PC-9 (cell line): ENCODE results near the gene PERCC1.

Source experiments
- EZH2 ChIP-seq: fragments of 200-600 bp; sonication (generic); IDR thresholded peaks from 2 replicates; pipeline ENCODE4 v1.8.0; 2017; ENCODE audit warnings: antibody characterized with exemption, low read depth
- TF ChIP-seq, protein P1 (sequence below): fragments of 200-600 bp; sonication (generic); conservative IDR thresholded peaks from 2 replicates; pipeline ENCODE4 v1.6.1; 2017; ENCODE audit warnings: mixed run types, antibody characterized with exemption, mild to moderate bottlenecking, moderate library complexity

DNA sequence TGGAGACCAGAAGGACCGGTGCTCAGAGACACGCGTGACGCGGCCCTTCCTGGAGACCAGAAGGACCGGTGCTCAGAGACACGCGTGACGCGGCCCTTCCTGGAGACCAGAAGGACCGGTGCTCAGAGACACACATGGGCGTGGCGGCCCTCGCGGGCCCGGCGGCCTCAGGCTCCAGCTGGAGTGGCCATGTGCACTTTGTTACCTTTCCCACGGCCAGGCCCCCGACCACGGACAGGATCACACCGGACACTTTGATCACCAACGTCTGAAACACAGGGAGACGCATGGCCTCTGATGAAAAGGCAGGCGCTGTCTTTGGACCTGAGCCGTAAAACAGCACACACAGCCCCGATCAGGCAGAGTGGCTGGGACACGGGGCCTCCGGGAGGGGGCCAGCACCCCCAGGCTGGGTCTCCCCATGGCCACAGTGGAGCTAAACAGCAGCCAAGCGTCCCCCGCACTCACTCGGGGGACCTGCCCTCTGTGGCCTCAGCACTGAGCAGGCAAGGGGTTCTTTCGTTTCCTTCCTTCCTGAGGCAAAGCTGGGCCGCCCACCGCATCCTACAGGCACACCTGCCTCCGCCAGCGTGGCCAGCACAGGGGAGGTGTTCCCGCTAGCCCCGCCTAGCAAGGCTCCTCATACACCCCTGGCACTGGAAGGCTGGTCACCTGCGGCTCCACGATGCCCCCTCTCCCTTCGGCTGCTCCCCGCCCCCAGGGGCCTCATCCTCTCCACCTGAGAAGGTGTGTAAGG is 26.8 kb downstream of the PERCC1 start:
- TF ChIP-seq, protein P1, sequence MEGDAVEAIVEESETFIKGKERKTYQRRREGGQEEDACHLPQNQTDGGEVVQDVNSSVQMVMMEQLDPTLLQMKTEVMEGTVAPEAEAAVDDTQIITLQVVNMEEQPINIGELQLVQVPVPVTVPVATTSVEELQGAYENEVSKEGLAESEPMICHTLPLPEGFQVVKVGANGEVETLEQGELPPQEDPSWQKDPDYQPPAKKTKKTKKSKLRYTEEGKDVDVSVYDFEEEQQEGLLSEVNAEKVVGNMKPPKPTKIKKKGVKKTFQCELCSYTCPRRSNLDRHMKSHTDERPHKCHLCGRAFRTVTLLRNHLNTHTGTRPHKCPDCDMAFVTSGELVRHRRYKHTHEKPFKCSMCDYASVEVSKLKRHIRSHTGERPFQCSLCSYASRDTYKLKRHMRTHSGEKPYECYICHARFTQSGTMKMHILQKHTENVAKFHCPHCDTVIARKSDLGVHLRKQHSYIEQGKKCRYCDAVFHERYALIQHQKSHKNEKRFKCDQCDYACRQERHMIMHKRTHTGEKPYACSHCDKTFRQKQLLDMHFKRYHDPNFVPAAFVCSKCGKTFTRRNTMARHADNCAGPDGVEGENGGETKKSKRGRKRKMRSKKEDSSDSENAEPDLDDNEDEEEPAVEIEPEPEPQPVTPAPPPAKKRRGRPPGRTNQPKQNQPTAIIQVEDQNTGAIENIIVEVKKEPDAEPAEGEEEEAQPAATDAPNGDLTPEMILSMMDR: no peak
- TF ChIP-seq EZH2: no peak
